HG03280 (cell line): ENCODE data around the gene RELCH.

ENCODE experiments used
- ATAC-seq: cut with Tn5 transposase; IDR thresholded peaks from one replicate; pipeline ENCODE4 v1.9.1; 2021; ENCODE audit warnings: mild to moderate bottlenecking, moderate library complexity; ENCODE audit not compliant: unreplicated experiment

The RELCH gene

GRCh38 chr18:62186499-62186773 lies 619 bp upstream of the RELCH start:
- ATAC-seq = peak; percentile 1

DNA sequence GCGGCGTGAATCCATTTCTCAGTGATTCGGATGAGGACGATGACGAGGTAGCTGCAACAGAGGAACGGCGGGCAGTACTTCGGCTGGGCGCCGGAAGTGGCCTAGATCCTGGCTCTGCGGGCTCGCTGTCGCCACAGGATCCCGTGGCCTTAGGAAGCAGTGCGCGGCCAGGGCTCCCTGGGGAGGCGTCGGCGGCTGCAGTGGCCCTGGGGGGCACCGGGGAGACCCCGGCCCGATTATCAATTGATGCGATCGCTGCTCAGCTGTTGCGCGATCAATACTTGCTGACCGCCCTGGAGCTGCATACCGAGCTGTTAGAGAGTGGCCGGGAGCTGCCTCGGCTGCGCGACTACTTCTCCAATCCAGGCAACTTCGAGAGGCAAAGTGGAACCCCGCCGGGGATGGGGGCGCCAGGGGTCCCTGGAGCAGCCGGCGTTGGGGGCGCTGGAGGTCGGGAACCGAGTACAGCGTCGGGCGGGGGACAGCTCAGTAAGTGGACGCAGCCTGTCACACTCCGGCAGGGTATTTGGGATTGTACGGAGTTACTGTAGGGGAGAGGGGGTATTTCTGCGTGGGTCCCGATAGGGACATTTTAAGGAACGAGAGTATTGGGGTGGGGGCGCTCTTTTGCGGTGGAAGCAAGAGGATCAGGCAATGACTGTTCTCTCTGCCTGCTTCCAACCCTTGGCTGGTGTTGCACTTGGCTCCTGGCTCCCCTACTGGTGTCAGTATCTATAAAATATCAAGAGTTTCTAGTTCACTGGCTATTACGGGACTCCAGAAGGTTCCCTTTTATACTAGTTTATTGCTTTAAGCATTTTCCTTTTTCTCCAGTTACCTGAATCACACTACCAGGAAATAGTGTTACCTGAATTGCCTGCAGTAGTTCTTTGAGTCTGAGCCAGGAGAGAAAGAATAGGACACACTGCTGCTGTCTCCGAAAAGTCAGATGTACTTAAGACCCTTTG lies 772 bp downstream of the RELCH start:
- peak; percentile 0 for ATAC-seq

- no peak for ATAC-seq
These were observed 2.2 kb downstream of the RELCH start for GRCh38 chr18:62189208-62189607.

DNA sequence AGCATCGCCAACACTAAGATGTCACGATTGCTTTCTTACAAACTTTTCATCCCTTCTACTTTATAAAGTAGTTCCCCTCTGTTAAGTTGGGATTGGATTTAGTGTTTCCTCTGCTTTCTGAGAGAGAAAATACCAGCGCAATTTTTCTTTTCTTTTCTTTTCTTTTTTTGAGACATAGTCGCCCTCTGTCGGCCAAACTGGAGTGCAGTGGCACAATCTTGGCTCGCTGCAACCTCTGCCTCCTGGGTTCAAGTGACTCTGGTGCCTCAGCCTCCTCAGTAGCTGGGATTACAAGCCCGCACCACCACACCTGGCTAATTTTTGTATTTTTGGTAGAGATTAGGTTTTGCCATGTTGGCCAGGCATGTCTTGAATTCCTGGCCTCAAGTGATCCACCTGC lies 9.0 kb downstream of the RELCH start:
- no peak for ATAC-seq

- no peak for ATAC-seq
These were observed 9.9 kb downstream of the RELCH start for GRCh38 chr18:62196980-62197379.

GRCh38 chr18:62198259-62198658 lies 11.2 kb downstream of the RELCH start:
- ATAC-seq = no peak

DNA sequence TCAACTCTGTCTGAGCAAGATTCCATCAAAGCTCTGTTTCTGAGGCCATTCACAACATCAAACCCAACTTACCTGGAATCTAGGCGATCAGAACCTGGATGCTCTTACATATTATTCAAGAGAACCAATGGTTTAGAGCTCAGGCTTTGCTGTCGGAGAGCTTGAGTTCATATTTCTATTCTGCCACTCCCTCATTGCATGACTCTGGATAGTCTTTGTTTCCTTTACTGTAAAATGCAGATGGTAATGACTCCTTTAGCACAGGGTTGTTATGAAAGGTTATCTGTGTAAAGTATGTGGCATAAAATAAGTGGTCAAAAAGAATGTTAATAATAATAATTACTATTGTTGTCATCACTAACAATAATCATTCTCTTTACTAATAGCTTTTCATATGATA lies 12.6 kb downstream of the RELCH start:
- no peak for ATAC-seq

- no peak for ATAC-seq
These were observed 13.3 kb downstream of the RELCH start for GRCh38 chr18:62200121-62200914.

GRCh38 chr18:62201870-62202269 lies 14.8 kb downstream of the RELCH start:
- no peak for ATAC-seq

- no peak for ATAC-seq
These were observed 18.8 kb downstream of the RELCH start for GRCh38 chr18:62205824-62206223.

- ATAC-seq = no peak
These were observed 19.5 kb downstream of the RELCH start for GRCh38 chr18:62206593-62206992.

DNA sequence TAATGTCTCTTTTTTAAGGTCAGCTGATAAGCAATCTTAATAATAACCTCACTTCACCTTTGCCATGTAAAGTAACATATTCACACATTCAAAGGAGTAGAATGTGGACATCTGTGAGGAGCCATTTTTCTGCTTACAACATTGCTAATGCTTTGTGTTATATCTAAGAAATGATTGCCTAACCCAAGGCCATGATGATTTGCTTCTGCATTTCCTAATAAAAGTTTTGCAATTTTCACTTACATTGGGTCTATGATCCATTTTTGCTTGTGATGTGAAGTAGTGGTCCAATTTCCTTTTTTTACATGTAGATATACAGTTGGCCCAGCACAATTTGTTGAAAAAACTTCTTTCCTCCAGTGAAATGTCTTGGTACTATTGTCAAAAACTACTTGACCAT lies 22.0 kb downstream of the RELCH start:
- ATAC-seq = no peak

GRCh38 chr18:62210138-62210537 lies 23.1 kb downstream of the RELCH start:
- ATAC-seq = no peak

DNA sequence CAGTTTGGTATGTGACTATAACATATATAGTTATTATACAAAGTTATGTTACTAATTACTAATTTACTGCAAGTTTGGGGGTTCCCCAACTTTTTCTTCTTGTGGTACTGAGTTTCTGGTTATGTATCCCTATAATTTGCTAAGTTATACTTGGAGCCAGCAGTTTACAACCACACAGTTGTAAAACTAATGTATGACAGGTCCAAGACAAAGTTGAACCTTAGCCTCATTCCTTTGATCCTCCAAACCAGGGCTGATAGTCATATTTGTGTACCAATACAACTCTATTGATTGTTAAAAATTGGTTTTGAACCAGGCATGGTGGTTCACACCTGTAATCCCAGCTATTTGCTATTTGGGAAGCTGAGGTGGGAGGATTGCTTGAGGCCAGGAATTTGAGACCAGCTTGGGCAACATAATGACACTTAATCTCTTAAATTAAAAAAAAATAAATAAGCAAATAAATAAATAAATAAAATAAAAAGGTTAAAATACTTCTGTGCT lies 24.3 kb downstream of the RELCH start:
- ATAC-seq = no peak

- ATAC-seq = no peak
These were observed 27.7 kb downstream of the RELCH start for GRCh38 chr18:62214790-62215189.

- ATAC-seq = no peak
These were observed 37.2 kb downstream of the RELCH start for GRCh38 chr18:62224229-62224628.

DNA sequence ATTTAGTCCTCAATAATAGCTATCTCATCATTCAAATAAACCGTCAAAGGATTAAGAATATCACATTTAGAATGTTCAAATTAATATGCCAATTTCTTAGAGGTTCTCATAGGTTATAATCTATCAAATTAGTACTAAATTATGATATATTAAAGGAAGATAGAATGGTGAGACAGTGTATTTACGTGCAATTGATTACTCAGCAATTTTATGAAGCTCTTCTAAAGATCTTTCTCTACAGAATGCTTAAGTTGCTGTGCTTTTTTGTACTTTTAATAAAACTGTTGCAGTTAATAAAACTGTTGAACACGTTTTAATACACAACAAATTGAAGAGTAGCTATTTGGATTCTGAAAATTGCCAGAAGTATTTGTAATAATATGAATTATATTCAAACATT lies 39.0 kb downstream of the RELCH start:
- ATAC-seq = no peak

GRCh38 chr18:62236252-62236651 lies 49.2 kb downstream of the RELCH start:
- ATAC-seq = no peak

DNA sequence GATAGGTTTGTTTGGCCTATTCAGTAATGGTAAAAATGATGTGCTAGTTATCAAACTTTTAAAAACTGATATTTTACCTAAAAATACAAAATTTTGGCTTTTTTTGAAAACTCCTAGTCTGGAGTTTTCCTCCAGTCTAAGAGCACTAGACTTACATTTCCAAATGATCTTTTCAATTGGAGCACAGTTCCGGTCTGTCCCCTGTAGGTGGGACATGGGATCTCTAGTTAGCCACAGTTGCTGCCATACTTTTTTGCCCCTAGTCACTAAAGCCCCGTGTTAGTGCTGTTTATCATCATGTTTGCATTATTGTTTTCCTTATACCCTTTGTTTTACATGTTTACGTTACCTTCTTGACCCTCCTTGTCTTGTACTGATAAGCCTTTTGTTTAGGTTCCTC lies 52.4 kb downstream of the RELCH start:
- no peak for ATAC-seq

DNA sequence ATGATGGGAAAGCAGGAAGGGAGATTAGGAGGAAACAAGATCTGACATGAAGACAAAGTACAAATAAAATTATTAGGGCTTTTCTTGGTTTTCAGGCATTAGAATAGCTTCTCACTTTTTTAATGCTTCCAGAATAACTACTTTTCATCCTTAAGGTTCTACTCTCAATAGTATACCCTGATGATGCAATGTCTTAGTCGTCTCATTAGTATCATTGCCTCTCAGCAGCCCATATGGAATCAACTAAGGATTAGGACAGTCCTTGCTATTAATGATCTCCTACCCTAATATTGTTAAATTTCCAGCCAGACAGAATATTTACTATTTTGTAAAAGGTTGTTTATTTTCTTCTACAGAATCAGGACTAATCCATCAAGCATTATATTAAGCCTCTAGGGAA lies 55.9 kb downstream of the RELCH start:
- no peak for ATAC-seq

GRCh38 chr18:62245177-62245576 lies 58.1 kb downstream of the RELCH start:
- no peak for ATAC-seq

DNA sequence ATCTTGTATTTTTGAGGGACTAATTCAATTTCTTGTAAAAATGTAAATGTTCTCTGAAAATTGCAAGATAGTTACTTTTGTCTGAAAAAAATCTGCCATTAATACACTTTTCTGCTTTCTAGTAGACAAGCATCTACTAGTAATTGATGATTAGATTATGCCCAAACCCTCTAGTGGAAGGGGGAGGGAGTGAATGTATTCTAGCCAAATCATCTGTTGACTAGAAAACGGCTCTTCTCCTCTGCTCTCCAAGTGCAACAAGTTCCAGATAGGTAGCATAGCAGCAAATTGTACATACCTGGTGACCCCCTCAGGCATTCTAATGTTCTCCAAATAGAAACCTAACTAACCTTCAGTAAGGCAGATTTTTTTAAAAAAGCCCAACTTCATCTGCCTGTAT lies 58.6 kb downstream of the RELCH start:
- no peak for ATAC-seq
